Activated CD4-positive, alpha-beta T cell treated with anti-CD3 and anti-CD28 coated beads, Interleukin-2, Interleukin-6, amounts not matched to agents 100 ng/mL and 50 ng/mL, durations not matched to agents 16 hours and 8 hours (primary cell): Measurements from ENCODE around the gene TOX4.
"Not testable (repeated sequence)": the region's sequence is repeated elsewhere in the genome, so short reads cannot be mapped to it uniquely, and the experiment has no call there.

ENCODE experiments used
- DNase-seq: peaks from one replicate; pipeline ENCODE4 v3.0.0-alpha.2; 2020

Gene TOX4

GRCh38 chr14:21535545-21536417 lies 58.8 kb downstream of the TOX4 start:
- no peak for DNase-seq

DNA sequence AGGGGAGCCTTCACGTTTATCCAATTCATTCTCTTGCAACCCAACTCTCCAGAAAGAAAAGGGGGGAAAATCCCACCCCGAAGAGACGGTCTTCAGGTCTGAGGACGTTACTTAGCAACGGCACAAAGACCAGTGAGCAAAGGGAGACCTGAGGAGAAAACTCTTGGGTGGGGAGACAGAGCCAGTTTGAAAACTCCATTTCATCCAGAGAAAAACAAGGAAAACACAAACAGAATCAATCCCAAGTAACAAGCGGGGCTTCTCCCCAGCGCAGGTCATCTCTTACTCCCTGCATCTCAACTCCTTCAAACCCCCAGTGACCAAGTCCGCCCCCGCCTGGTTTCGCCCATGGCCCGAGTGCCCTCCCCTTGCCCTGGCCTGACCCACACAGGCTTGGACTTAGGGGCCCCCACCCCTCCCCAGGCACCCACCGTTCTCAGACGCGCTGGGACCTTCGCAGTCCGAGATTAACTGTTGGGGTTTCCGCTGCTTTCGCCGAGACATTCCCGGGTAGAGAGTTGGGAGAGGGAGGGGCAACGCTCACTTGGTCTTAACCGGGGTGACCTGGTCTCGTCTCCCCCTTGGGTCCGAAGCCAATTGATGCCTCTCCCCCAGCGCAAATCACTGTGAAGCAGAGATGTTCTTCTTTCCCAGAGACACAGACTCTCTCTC lies 59.6 kb downstream of the TOX4 start:
- no peak for DNase-seq

GRCh38 chr14:21537090-21537424 lies 60.1 kb downstream of the TOX4 start:
- no peak for DNase-seq

GRCh38 chr14:21539189-21539940 lies 62.4 kb downstream of the TOX4 start:
- DNase-seq, result no peak

GRCh38 chr14:21541413-21542074 lies 64.5 kb downstream of the TOX4 start:
- DNase-seq, result no peak

DNA sequence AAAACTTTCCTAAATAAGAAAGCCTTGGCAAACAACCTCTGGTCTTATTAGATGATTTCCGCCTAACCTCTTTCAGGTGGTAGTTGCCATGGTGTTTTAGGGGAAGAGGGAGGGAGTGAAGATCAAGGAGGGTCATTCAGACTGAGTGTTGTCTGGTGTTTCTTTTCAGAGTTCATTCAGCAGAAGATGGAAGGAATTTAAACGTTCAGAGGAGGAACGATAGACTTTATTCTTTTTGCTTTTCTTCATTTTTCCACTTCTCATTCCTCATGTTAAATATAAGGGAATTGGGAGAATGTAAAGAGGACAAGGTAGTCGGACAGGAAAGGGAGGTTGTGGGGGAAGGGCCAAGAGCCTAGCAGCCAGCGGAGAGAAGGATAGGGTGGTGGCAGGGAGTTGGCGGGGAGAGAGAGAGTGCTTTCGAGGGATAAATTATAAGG lies 66.5 kb downstream of the TOX4 start:
- no peak for DNase-seq

GRCh38 chr14:21543963-21544362 lies 67.0 kb downstream of the TOX4 start:
- DNase-seq, result no peak

DNA sequence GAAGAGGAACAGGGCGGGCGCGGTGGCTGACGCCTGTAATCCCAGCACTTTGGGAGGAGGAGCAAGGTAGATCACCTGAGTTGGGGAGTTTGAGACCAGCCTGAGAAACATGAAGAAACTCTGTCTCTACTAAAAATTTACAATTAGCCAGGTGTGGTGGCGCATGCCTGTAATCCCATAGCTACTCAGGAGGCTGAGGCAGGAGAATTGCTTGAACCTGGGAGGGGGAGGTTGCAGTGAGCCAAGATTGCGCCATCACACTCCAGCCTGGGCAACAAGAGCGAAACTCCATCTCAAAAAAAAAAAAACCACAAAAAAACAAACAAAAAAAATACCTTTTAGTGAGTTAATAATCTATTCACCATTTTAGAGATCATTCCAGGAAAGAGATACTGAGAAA lies 67.6 kb downstream of the TOX4 start:
- DNase-seq, result not testable (repeated sequence)
